ENCODE data around the gene ZNF496.
"Not testable (repeated sequence)": the region's sequence is repeated elsewhere in the genome, so short reads cannot be mapped to it uniquely, and the experiment has no call there.

The ZNF496 gene

DNA sequence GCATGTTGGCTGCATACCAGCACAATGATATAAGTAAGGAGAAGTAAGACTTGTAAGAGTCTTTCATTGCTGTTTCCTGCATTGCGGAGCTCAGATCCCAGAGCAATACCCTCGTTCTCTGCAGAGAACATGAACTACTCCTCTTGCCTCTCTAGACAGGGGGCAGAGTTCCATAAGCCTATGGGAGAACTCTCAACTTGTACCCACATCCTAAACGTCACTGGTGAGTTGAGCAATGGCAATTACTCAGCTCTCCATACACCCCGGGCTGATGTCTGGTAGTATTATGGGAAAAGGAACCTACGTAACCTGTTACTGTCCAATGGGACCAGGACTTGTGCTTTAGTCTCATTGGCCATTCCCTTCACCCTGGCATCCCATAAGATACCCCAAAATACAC, 27.3 kb upstream of the ZNF496 start:
- DNase-seq, result peak; percentile 20

DNA sequence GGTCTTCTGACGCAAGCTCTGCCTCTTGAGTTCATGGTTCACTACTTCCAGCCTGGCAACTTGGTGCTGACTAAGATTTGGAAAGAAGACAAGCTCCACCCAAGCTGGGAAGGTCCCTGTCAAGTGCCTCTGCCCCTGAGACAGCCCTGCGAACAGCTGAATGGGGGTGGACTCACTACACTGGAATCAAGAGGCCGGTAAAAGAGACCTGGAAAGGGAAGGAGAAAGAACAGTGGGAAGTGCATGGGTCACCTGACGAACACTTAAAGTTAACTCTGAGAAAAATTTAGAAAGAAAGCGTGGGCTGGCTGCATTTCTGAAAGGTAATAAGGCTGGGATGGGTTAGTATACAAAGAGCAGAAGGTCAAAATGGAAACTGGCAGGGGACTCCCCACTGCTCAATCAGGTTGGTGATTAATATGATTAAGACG, 26.1 kb upstream of the ZNF496 start:
- DNase-seq, result no peak

DNA sequence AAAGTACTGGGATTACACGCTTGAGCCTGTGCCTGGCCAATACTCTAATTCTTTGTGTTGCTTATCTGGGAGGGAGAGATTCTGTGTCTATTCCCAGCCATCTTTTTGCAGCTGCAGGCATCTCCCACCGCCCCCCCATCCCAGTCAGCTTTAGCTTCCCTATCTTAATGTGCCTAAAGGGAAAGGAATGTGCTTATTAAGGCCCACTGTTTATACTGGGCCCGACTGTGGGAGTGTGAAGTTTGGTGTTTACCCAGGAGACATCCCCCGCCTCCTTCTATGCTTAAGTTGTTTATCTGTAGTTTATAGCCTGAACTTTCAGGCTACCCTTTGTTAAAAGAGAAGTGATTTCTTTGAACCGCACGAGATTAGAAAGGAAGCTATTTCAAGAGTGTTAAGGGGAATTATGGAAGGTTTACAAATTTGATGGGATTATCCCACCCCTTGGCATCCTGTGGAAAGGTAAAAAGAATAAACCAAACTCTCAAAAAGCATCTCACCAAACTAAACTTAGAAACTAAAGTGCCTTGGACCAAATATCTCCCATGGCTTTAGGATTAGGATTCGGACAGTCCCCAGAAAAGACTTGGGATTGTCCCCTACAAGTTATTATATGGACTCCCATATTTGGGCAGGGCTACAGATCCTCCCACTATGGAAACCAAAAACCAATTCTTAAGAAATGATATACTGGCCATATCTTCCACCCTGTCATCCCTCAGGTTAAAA, 25.5 kb upstream of the ZNF496 start:
- DNase-seq, result no peak

DNA sequence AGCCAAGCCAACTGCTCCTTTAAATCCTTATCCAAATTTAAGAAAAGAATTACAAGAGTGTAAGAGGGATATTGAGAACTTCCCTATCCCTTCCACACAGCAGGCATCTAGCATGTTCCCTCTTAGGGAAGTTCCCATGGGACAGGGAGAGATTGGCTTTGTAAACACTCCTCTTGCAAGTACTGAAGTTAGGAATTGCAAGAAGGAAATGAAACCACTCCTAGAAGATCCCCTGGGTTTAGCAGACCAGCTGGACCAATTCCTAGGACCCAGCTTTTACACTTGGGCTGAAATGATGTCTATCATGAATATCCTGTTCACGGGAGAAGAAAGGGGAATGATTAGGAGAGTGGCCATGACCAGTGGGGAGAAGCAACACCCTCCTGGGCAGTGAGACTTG, 23.5 kb upstream of the ZNF496 start:
- DNase-seq, result not testable (repeated sequence)

DNA sequence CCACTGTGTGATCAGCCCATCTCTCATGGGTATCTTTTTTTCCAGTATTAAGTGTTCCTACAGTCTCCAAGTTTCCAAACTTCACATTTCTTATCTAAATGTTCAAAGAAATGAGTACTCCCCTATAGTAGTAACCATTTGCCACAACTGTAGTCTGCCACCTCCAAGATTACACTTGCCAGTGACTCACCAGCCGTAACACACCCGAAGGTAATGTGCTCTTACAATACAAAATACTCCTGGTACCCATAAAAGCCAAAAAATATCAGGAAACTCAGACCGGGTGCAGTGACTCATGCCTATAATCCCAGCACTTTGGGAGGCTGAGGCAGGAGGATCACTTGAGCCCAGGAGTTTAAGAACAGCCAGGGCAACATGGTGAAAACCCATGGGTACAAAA, 20.5 kb upstream of the ZNF496 start:
- DNase-seq, result no peak

DNA sequence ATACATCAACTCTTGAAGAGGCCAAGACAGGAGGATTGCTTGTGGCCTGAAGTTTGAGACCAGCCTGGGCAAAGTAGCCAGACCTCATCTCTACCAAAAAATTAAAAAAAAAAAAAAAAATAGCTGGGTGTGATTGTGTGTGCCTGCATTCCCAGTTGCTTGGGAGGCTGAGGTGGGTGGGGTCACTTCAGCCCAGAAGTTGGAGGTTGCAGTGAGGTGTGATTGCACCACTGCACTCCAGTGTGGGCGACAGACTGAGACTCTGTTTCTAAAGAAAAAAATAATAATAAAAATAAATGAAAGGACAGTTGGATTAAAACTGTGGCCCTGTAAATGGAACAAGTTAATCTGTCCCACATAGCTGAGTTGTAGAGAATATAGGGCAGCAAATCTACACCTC, 18.9 kb upstream of the ZNF496 start:
- no peak for DNase-seq

DNA sequence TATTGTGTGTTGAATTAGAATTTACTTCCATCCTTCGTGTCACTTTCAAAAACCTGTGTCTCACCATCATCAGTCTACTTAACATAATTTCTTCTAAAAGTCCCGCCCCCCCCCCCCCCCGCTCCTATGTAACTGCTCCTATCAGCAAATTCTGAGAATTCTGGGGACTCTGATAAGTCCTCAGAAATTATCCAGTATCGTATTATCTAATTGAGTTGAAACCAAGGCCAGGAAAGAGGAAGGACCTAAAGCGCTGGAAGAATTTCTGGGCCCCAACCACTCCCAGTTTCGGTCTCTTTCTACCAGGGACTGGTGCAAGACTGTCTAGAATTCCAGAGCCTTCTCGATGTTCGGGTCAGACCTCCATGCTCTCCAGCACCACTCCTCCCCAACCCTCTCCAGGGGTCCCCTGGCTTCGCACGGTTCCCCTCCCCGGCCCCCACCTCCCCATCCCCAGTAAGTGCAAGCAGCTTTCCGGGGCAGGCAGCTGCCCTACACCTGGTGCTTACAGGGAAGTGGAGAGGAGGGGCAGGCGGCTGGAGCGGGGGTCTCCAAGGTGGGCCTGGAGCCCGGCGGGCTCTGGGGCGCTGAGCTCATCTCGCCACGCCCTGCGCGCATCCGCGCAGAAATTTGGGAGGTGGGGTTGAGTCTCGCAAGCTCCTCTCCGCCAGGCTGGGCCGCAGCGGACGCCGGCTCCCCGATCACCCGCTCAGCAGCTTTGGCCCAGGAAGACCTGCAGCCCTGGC, 16.0 kb upstream of the ZNF496 start:
- peak; percentile 85 for DNase-seq

DNA sequence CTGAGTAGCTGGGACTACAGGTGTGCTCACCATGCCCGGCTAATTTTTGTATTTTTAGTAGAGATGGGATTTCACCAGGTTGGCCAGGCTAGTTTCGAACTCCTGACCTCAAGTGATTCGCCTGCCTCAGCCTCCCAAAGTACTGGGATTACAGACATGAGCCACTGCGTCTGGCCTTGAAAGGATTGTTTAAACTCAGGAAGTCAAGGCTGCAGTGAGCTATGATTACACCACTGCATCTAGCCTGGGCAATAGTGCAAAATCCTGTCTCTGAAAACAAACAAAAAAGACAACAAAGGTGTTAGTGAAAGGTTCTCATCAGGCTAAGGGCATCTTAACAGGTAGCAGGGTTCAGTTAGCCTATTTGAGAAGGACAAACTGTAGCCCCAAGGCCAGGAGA, 14.2 kb upstream of the ZNF496 start:
- DNase-seq, result no peak

DNA sequence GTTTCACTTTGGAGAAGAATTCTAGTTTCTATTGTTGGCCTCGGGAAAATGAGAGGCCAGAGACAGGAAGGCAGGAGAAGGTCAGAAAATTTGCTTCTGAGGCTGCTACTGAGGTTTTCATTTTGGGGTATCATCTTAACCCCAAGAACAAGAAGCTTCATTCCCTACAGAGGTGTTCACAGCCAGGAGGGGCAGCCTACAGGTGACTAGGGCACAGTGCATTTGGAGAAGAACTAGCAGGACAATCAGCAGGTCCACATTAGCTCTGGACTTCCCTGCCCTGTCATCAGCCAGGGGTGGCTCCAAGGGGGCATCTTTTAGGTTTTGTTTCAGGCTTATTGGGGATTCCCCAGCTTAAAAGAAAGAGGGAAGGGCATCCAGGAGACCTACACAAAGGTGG, 12.1 kb upstream of the ZNF496 start:
- DNase-seq, result no peak

DNA sequence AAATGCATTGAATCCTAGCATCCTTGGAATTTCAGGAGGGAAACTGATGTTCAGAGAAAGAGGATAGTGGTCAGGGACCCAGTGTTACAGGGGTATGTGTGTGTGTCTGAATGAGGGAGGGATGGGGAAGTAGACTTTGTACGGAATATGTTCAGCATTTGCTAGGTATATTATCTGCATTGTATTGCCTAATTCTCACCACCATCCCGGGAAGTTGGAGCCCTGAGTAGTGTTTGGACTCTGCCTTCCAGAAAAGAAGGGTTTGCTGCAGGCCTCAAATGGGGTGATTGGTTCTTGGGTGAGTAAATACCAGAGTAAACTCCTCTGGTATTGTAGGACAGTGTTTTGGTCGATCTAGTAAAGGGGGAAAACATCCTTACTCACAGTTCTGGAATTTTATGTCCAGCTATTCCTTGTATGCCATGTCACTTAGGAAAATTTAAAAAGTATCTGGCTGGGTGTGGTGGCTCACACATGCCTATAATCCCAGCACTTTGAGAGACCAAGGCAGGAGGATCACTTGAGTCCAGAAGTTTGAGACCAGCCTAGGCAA, 7.1 kb upstream of the ZNF496 start:
- no peak for DNase-seq

DNA sequence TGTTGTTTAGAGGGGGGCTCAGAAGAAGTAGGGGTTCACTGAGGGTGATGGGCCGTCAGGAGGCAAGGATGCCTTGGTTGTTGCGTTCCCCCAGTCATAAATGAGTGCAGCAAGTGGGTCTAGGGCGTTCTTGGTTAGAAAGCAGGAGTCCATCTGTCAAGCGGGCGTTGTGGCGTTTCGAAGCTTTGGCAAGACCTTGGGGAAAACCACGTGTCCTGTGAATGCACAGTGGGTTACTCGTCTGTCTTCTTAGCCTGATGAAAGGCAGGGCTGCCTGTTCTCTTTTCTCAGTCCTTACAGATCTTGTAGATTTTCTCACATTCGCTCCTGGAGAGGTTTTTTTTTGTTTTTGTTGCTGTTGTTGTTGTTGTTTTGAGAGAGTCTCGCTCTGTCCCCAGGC, 6.3 kb upstream of the ZNF496 start:
- no peak for DNase-seq

DNA sequence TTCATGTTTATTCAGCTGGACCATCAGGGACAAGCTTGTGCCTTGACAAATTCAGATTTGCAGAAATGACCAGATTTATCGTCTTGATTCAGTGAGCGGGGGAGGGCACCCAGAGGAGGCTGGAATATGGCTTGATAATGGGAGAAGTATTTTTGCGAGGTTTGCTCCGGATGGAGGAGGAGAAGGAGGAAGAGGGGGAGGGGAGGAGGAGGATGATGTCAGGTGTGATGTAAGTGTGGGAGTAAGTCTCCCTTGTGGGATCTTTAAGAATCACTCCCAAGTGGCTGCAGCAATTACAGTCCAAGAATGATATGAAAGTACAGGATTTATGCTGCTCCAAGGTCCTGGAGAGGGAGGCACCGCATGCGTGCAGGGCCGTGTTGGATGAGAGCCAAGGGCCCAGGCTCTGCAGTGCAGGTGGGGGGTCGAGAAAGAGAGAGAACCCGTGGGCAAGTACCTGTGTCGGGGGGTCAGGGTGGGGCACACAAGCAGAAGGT, 5.6 kb upstream of the ZNF496 start:
- no peak for DNase-seq

DNA sequence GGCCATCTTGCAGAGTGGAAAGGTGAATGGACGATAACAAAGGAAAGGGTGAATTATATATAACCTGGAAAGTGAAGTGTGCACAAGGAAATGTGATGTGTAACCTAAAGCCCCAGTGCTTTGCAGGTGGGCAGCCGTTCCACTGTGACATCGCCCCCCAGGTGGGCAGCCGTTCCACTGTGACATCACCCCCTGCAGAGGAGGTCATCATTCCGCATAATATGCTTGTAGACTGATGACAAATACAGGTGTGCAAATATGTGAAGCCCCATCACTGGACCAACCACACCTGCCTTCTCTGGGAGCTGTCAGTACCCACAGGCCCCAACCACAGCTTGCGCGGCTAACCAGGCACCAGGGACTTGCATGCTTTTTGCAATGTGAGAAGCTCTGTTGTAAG, 4.7 kb upstream of the ZNF496 start:
- no peak for DNase-seq

DNA sequence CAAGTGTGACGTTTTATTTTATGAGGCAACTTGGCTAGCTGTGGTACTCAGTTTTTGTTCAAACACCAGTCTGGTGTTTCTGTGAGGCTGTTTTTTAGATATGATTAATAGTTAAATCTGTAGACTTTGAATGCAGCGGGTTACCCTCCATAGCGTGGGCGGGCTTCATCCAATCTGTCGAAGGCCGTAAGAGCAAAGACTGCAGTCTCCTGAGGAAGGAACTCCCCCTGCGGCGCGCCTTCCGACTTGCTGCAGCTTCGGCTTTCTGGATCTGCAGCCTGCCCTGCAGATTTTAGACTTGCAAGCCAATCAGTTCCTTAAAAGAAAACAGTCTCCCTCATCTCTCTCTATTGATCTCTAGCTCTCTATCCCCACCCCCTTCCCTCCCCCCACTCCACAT, 4.2 kb upstream of the ZNF496 start:
- no peak for DNase-seq

DNA sequence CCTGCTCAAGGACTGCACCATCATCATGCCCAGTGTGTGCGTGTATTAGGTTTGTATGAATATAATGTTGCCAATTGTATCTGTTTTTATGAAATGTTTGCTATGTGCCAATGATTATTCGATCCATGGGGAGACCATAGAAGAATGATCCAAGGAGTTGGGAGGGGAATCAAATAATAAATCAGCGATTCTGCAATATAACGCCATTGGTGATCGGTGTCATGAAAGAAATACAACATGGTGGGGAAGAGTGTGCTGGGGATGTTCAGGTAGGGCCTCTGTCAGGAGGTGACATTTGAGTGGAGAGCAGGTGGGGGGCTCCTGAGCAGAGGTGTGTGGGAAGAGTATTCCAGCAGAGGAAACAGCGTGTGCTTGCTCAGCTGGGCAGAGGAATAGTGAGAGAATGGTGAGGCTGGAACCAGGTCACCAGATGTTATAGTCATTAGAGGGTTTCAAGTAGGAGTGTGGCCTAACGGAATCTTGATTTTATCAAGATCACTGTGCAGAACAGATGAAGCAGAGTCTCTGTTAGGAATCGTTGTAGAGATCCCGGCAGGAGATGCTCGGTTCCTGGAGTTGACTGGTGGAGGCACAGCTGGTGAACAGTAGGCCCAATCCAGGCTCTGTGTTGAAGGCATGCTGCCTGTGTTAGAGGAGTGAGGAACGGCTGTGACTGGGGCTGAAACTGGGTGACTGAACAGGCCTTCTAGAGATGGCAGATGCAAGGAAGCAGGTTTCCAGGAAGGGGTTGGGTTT, 2.9 kb upstream of the ZNF496 start:
- DNase-seq, result no peak

DNA sequence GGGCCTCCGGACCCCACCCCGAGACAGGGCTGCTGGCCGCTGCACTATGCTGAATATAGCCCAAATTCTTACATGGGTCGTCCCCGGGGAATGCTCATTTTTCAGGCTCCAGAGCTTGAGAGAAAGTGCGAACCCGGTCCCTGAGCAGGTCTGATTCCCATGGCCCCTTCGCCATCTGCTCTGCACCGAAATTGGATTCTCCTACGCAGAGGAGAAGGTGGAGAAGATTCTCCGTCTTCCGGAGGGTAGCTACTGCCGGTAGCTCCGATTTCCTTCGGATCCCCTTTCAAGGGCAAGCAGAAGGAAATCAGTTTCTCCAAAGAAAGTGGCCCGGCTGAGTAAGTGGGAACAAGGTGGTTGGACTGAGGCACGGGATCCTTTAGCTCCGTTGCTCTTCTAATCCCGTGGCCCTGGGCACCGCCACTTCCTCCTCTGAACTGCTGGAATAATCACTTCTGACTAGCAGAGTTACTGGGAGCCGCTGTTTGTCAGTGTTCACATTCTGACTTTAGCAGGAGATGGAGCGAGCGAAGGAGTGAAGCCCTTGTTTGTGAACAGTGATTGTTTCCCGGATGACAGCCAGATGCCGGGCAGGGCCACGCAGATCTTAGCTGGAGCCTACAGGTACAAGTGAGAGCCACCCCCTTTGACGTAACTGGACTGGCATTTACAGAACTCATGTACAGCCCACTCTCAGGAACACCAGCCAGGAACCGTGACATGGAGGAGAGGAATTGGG, 1.1 kb upstream of the ZNF496 start:
- DNase-seq, result peak; percentile 64

DNA sequence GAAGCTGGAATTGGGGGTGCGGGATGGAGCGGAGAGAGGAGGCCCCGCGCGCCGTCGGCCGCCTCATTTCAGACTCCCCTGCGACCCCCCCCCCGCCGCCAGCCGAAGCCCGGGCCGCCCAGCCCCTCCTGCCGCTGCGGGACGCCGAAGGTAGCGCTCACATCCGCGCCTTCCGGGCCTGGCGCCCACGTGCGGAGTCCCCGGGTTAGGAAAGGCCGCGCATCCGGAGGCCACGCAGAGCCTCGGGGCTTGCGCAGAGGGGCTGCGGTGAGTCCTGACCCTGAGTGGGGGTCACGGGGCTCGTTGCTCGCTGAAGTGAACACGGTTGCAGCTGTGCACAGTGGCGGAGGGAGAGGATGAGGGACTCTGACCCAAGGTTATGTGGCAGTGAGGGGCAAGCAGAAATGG, 552 bp upstream of the ZNF496 start:
- peak; percentile 73 for DNase-seq

DNA sequence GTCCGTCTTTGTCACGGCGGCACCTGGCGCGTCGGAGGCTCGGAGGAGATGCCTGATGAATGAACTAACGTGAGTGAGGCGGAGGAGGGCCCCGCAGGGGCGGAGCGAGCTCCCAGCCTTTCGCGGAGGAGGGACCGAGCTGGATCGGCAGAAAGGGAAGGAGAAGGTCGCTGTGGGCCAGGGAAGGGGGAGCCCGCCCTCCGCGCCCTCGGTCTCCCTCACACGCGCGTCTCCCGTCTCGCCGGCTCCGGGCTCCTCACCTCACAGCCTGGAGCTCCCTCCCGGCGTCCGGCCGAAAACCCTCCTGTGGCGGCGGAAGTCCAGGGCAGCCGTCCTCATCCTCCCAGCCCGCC, 519 bp downstream of the ZNF496 start:
- peak; percentile 87 for DNase-seq

DNA sequence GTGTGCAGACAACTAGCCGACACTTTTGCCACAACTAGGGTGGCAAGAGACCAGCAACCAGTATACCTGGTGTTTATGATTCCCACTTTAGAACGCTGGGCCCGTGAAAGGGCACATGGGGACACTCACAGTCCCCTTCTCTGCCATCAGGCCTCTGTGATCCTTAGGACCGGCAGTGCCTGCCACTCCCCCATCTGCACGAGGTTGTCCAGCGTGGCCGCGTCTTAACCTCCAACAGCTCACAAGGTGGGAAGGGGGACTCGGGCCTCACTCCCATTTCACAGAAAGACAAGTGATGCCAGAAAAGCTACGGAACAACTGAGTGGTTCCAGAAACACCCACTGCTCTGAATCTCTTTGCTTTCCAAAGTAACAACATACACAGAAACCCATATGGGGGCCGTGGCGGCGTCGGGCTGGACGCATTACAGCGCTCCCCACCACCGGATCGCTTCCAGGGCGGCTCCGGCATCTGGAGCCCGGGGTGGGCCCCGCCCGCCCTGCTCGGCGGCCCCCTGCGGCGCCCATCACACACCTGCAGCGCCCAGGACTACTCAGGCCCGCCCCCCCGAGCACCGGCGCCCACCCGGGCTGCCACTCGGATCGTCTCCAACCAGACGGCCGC, 1.0 kb downstream of the ZNF496 start:
- no peak for DNase-seq

DNA sequence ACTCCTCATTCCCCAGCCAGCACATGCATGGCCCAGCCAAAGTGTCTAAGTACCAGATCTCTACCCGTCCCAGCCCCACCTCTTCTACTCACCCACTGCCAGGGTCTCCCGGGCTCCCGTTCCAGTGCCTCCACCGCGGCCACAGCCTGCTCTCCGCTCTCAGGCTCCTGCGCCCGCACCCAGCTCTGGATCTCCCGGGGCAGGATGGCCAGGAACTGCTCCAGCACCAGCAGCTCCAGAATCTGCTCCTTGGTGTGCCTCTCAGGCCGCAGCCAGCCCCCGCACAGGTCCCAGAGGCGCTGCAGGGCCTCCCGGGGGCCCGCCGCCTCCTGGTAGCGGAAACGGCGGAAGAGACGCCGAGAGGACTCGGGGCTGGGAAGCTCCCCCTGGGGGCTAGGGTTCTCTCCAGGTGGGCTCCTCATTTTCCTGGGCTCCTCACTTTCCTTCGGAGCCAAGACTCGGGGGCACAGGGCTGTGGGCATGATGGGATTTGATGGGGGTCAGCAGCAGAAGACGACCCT, 2.5 kb downstream of the ZNF496 start:
- DNase-seq, result no peak

DNA sequence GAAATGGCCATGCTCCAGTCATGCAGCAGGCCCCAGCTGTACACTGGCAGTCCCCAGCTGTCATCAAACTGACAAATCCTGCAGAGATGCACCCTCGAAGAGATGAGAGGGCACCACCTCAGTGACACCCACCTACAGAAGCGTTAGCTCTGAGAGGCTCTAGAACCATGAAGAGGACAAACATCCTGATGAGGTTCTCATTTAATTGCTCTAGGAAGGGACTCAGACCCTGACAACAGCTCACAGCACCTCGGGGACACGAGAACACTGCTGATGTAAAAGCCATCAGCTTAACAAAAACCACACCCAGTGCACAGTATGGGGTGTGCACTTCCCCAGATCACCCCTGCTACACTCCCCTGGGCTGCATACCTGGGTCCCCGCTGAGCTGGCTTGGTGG, 3.4 kb downstream of the ZNF496 start:
- no peak for DNase-seq
